Measurements from ENCODE around the gene HS6ST2. TPM values are rescaled to one million over a fixed set of nuclear protein-coding genes. Genes with fewer than 3 reads are reported as not detected.

Gene HS6ST2
- total RNA-seq, 1 donor from 2014 or later, result 43.2 TPM

DNA sequence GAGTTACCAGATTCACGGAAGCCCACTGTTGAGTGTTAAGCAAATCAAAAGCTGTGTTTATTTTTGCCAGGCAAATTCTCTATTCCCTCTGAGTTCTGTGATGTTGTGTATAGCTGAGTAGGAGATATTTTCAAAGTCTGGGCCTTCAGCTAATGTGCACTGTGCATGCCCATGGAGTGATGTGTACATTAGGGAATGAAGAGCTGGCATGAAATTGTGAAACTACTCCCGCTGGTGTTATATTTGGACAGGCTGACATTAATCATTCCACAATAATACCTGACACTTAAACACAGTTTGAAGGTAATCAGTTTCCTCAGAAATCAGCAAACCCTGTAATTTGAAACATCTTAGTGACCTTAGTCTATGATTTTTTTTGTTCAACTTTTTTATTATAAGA lies 381.5 kb downstream of the HS6ST2 start:
- H3K36me3 Mint-ChIP-seq, result no peaks in the 10 kb centered on the region
- no peak overlapping the region for H3K27ac ChIP-seq
- DNase-seq (ENCODE audit: low spot score), result no peak

More for the DNA sequence above, 381.5 kb downstream of the HS6ST2 start:
- Histone ChIP-seq H3K4me2 (no peak overlapping the region), H4K20me1 (ENCODE audit: low read depth) (no peaks in the 10 kb centered on the region), H3K4me3 (no peak overlapping the region), H3K36me3 (no peaks in the 10 kb centered on the region), H3K9ac (no peak overlapping the region), H3K27me3 (no peaks in the 10 kb centered on the region), H3F3A (ENCODE audit: low read depth) (no peaks in the 10 kb centered on the region), H3K79me2 (ENCODE audit: low read depth) (no peaks in the 10 kb centered on the region), H2AFZ (replicated peaks) (no peak overlapping the region), H3K9me3 (ENCODE audit: low read depth) (no peaks in the 10 kb centered on the region), H3K4me1 (no peaks in the 10 kb centered on the region)
- Mint-ChIP-seq H3K9me3 (no peaks in the 10 kb centered on the region), H3K4me1 (no peaks in the 10 kb centered on the region), H3K27ac (no peak overlapping the region), H3K27me3 (ENCODE audit: insufficient read depth, low read depth) (peaks cover 3% of the 10 kb centered on the region), H3K4me3 (no peak overlapping the region)
- TF ChIP-seq EZH2phosphoT487 (IDR thresholded peaks at IDR 0.05) (no peak), EZH2 (IDR thresholded peaks at IDR 0.05) (no peak)
- TF ChIP-seq, protein P1, sequence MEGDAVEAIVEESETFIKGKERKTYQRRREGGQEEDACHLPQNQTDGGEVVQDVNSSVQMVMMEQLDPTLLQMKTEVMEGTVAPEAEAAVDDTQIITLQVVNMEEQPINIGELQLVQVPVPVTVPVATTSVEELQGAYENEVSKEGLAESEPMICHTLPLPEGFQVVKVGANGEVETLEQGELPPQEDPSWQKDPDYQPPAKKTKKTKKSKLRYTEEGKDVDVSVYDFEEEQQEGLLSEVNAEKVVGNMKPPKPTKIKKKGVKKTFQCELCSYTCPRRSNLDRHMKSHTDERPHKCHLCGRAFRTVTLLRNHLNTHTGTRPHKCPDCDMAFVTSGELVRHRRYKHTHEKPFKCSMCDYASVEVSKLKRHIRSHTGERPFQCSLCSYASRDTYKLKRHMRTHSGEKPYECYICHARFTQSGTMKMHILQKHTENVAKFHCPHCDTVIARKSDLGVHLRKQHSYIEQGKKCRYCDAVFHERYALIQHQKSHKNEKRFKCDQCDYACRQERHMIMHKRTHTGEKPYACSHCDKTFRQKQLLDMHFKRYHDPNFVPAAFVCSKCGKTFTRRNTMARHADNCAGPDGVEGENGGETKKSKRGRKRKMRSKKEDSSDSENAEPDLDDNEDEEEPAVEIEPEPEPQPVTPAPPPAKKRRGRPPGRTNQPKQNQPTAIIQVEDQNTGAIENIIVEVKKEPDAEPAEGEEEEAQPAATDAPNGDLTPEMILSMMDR (IDR thresholded peaks at IDR 0.05), result no peak

Small RNA genes within 50 kb of the gene (small RNA-seq; reads per million reads assigned to genes)
- gene RNU6-98P (not detected), gene Z82205.1 (not detected)

Other genes with a start within 250 kb of the HS6ST2 start
- gene USP26, start 138.5 kb upstream of the HS6ST2 start, total RNA-seq (ENCODE audit: low replicate concordance), result not detected in 2 replicates

Data from neural progenitor cell (in vitro differentiated cells).